Loucy (cell line): Measurements from ENCODE around the gene SLC25A42.

ENCODE experiments used
- EZH2phosphoT487 ChIP-seq: fragments of 200-600 bp; IDR thresholded peaks from 2 replicates; pipeline ENCODE4 v1.6.1; 2018; ENCODE audit warnings: antibody characterized with exemption, mild to moderate bottlenecking, moderate library complexity, borderline replicate concordance
- TF ChIP-seq, protein P1 (sequence below): fragments of 200-600 bp; sonication (generic); conservative IDR thresholded peaks from 2 replicates; pipeline ENCODE4 v1.5.1; 2014; ENCODE audit warnings: mild to moderate bottlenecking, antibody characterized with exemption, low read length

- TF ChIP-seq, protein P1, sequence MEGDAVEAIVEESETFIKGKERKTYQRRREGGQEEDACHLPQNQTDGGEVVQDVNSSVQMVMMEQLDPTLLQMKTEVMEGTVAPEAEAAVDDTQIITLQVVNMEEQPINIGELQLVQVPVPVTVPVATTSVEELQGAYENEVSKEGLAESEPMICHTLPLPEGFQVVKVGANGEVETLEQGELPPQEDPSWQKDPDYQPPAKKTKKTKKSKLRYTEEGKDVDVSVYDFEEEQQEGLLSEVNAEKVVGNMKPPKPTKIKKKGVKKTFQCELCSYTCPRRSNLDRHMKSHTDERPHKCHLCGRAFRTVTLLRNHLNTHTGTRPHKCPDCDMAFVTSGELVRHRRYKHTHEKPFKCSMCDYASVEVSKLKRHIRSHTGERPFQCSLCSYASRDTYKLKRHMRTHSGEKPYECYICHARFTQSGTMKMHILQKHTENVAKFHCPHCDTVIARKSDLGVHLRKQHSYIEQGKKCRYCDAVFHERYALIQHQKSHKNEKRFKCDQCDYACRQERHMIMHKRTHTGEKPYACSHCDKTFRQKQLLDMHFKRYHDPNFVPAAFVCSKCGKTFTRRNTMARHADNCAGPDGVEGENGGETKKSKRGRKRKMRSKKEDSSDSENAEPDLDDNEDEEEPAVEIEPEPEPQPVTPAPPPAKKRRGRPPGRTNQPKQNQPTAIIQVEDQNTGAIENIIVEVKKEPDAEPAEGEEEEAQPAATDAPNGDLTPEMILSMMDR, result no peak
- TF ChIP-seq EZH2phosphoT487, result no peak
Observed at GRCh38 chr19:19140476-19140875, 76.7 kb downstream of the SLC25A42 start.
